Panc1 (cell line): Measurements from ENCODE around the gene BLVRA. TPM values are rescaled to one million over a fixed set of nuclear protein-coding genes. Genes with fewer than 3 reads are reported as not detected.

Experiments
- ATAC-seq: fragments of 200-7000 bp; cut with Tn5 transposase; 2 replicates; pipeline ENCODE4 v1.9.1; 2020; ENCODE audit warnings: mild to moderate bottlenecking, moderate library complexity
- BruUV-seq: library from RNA; stranded (reverse); fragments of 400-500 nt; replicated peaks from 2 replicates; lab custom pipeline; 2021; lab: Mats Ljungman, UMichigan
- CTCF ChIA-PET: fragments of 300-600 bp; sonication (Branson Sonifier 250); formaldehyde crosslinking; loops from one replicate; lab custom pipeline; 2022; ENCODE audit warnings: antibody characterized with exemption; lab: Charles Lee
- POLR2A ChIA-PET: fragments of 300-600 bp; sonication (Branson Sonifier 250); formaldehyde crosslinking; loops from one replicate; lab custom pipeline; 2022; ENCODE audit warnings: antibody characterized with exemption; lab: Charles Lee
- DNase-seq: peaks from one replicate; pipeline ENCODE4 v3.0.0-alpha.2; 2010; ENCODE audit warnings: low read depth, low spot score
- H3K27ac ChIP-seq: 2 replicates; pipeline ENCODE4 v1.5.1; 2011; ENCODE audit warnings: mild to moderate bottlenecking, low read length, inconsistent platforms
- H3K27me3 ChIP-seq: fragments of 200-500 bp; sonication (Bioruptor generic); 2 replicates; pipeline ENCODE4 v1.6.0; 2014; ENCODE audit warnings: low read length, inconsistent platforms; ENCODE audit not compliant: control insufficient read depth, insufficient read depth
- H3K36me3 ChIP-seq: fragments of 200-500 bp; sonication (Bioruptor generic); 2 replicates; pipeline ENCODE4 v1.5.1; 2014; ENCODE audit warnings: inconsistent platforms, mild to moderate bottlenecking, low read length, moderate library complexity; ENCODE audit not compliant: control insufficient read depth, insufficient read depth
- H3K4me1 ChIP-seq: 2 replicates; pipeline ENCODE4 v1.5.1; 2011; ENCODE audit warnings: inconsistent platforms, mild to moderate bottlenecking, low read length, moderate library complexity; ENCODE audit not compliant: control insufficient read depth, insufficient read depth
- H3K4me3 ChIP-seq, 2 experiments: 2 replicates each; pipeline ENCODE4 v1.5.1; 2011 to 2012; ENCODE audit warnings: low read depth in 2 of 2, low read length in 2 of 2, mild to moderate bottlenecking in 2 of 2, inconsistent platforms in 1 of 2, moderate library complexity in 1 of 2
- H3K9me3 ChIP-seq: fragments of 200-500 bp; sonication (Bioruptor generic); 2 replicates; pipeline ENCODE4 v1.5.1; 2014; ENCODE audit warnings: low read depth, mild to moderate bottlenecking, inconsistent platforms, low read length, moderate library complexity; ENCODE audit not compliant: control insufficient read depth, insufficient read depth
- POLR2AphosphoS5 ChIP-seq: IDR thresholded peaks from 2 replicates; pipeline ENCODE4 v1.6.1; 2012; ENCODE audit warnings: mild to moderate bottlenecking, low read depth, low read length, moderate library complexity
- SIN3A ChIP-seq: IDR thresholded peaks from 2 replicates; pipeline ENCODE4 v1.6.1; 2012; ENCODE audit warnings: low read depth, mild to moderate bottlenecking, low read length, moderate library complexity, borderline replicate concordance; ENCODE audit not compliant: insufficient read depth
- TCF7L2 ChIP-seq: IDR thresholded peaks from 2 replicates; pipeline ENCODE4 v1.6.1; 2011; ENCODE audit warnings: mild to moderate bottlenecking, low read depth, low read length, inconsistent platforms
- in situ Hi-C: cut with HindIII; loops from 2 replicates; pipeline ENCODE4 v1.10.0; 2016; ENCODE audit warnings: low sequenced_read_pairs, low pct_unique_long_range_greater_than_20kb
- intact Hi-C: fragments of 100-400 bp; cut with micrococcal nuclease; formaldehyde crosslinking; loops from one replicate; pipeline ENCODE4 v1.10.0; 2022; ENCODE audit not compliant: unreplicated experiment
- total RNA-seq: library from RNA; stranded (reverse); gene quantifications from one replicate; pipeline ENCODE4 v1.2.1, GENCODE V29; 2021; ENCODE audit not compliant: unreplicated experiment
- TF ChIP-seq, protein P1 (sequence below): fragments of 450-650 bp; IDR thresholded peaks from 2 replicates; pipeline ENCODE4 v1.5.1; 2017; ENCODE audit warnings: mild to moderate bottlenecking
- TF ChIP-seq, protein P2 (sequence below), 2 experiments: IDR thresholded peaks; 2 replicates each; pipeline ENCODE4 v1.6.1; 2011 to 2012; ENCODE audit warnings: low read depth in 2 of 2, control low read depth in 1 of 2, low read length in 1 of 2, mild to moderate bottlenecking in 1 of 2, moderate library complexity in 1 of 2; ENCODE audit not compliant: insufficient read depth in 1 of 2

The BLVRA gene
- total RNA-seq, 1 experiment from 2014 or later, result 85.5 TPM

DNA sequence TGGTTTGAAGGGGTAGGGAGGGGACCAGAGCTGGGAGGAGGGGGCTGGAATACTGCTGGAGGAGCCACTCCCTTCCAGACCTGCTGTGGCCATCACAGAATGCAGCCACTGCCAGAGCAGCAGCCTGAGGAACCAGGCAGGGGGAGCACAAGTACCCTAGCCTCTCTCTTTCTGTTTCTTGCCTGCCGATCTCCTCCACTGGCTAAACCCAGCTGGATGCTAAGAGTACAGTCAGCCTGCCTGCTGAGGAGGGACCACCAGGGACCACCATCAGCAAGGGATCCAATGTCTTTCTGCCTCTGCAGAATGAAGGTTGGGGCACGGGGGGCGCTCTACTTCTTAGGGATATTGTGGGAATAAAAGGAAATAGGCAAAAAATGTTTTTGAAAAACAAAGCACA is 4.7 kb downstream of the BLVRA start:
- DNase-seq, result no peak
- peak; percentile 8; the same call in 1 of the 2 replicates for ATAC-seq
- Histone ChIP-seq H3K4me1 (peaks cover 56% of the 10 kb centered on the region), H3K27ac (peak overlapping the region; percentile 40), H3K27me3 (no peaks in the 10 kb centered on the region), H3K36me3 (no peaks in the 10 kb centered on the region), H3K9me3 (no peaks in the 10 kb centered on the region), H3K4me3 (peak overlapping the region in 1 of 2 experiments; percentile 23; a peak in 2 of 4 replicates)
- CTCF ChIA-PET, result no interaction called here
- POLR2A ChIA-PET, result no interaction called here
- BruUV-seq, result no TSS peak
- intact Hi-C loops, result no loop called here
- in situ Hi-C loops, result no loop called here
- TF ChIP-seq, protein P1, sequence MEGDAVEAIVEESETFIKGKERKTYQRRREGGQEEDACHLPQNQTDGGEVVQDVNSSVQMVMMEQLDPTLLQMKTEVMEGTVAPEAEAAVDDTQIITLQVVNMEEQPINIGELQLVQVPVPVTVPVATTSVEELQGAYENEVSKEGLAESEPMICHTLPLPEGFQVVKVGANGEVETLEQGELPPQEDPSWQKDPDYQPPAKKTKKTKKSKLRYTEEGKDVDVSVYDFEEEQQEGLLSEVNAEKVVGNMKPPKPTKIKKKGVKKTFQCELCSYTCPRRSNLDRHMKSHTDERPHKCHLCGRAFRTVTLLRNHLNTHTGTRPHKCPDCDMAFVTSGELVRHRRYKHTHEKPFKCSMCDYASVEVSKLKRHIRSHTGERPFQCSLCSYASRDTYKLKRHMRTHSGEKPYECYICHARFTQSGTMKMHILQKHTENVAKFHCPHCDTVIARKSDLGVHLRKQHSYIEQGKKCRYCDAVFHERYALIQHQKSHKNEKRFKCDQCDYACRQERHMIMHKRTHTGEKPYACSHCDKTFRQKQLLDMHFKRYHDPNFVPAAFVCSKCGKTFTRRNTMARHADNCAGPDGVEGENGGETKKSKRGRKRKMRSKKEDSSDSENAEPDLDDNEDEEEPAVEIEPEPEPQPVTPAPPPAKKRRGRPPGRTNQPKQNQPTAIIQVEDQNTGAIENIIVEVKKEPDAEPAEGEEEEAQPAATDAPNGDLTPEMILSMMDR, result peak; percentile 62; the same call in 1 of the 2 replicates
- TF ChIP-seq TCF7L2 (no peak), SIN3A (no peak)

DNA sequence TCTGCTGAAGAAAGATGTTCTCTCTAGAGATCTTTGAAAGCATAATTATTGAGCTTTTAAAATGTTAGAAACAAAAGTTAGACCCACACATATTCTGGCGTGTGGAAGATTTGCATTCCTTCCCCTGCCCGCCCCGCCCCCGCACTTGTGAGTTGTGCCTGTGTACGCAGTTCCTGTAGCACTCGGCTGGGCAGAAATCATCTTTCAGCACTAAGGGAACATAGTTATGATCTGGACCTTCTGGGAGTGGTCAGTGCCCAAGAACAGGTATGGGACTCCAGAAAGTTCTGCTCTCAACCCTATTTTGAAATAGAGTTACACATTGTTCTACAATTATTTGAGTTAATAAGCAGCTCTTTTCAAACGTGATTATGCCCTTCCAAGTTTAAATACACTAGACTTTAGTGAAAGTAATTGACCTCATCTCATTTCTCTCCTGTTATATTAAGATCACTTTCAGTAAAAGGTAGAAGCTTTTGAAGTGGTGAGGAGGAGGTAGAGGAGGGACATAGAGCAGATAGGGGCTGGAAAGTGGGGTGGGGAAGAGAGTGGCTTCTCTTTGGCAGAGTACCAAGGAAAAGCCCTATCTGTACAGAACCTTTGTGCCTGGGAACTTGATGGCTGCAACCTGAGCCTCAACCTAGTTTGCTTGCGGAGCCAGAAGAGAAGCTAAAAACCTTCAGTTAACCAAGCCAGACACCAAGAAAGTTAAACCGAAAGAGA is 5.7 kb downstream of the BLVRA start:
- POLR2A ChIA-PET, result interaction anchor here (0.7 to 0.8 kb wide), 2 partner anchors 49 to 126 kb away, joined by 6 to 14 read pairs; no protein-coding TSS in a partner anchor
- Histone ChIP-seq H3K4me3 (peak overlapping the region in 1 of 2 experiments; percentile 49; a peak in 3 of 4 replicates), H3K27me3 (no peaks in the 10 kb centered on the region), H3K27ac (peak overlapping the region; percentile 40), H3K36me3 (no peaks in the 10 kb centered on the region), H3K9me3 (no peaks in the 10 kb centered on the region), H3K4me1 (peaks cover 55% of the 10 kb centered on the region)
- no peak for DNase-seq
- no TSS peak for BruUV-seq
- CTCF ChIA-PET, result no interaction called here
- in situ Hi-C loops, result no loop called here
- TF ChIP-seq TCF7L2, result no peak
- TF ChIP-seq, protein P1, result no peak
- no peak for TF ChIP-seq SIN3A
- TF ChIP-seq, protein P2, sequence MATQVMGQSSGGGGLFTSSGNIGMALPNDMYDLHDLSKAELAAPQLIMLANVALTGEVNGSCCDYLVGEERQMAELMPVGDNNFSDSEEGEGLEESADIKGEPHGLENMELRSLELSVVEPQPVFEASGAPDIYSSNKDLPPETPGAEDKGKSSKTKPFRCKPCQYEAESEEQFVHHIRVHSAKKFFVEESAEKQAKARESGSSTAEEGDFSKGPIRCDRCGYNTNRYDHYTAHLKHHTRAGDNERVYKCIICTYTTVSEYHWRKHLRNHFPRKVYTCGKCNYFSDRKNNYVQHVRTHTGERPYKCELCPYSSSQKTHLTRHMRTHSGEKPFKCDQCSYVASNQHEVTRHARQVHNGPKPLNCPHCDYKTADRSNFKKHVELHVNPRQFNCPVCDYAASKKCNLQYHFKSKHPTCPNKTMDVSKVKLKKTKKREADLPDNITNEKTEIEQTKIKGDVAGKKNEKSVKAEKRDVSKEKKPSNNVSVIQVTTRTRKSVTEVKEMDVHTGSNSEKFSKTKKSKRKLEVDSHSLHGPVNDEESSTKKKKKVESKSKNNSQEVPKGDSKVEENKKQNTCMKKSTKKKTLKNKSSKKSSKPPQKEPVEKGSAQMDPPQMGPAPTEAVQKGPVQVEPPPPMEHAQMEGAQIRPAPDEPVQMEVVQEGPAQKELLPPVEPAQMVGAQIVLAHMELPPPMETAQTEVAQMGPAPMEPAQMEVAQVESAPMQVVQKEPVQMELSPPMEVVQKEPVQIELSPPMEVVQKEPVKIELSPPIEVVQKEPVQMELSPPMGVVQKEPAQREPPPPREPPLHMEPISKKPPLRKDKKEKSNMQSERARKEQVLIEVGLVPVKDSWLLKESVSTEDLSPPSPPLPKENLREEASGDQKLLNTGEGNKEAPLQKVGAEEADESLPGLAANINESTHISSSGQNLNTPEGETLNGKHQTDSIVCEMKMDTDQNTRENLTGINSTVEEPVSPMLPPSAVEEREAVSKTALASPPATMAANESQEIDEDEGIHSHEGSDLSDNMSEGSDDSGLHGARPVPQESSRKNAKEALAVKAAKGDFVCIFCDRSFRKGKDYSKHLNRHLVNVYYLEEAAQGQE (IDR thresholded peaks at IDR 0.05; ENCODE audit: insufficient read depth in 1 of 2, low read depth in 2 of 2, low read length in 1 of 2), result no peak
- no peak for TF ChIP-seq POLR2AphosphoS5
- intact Hi-C loops, result no loop called here
- ATAC-seq, result peak; percentile 69
